ENCODE data around the gene GPX6. TPM values are rescaled to one million over a fixed set of nuclear protein-coding genes. Genes with fewer than 3 reads are reported as not detected.
A peak's percentile ranks its signal among the peaks of the same experiment; 100 is the strongest.

Gene GPX6
- total RNA-seq, 1 donor from 2014 or later = not detected

GRCh38 chr6:28543651-28544610 lies 28.3 kb upstream of the GPX6 start:
- Mint-ChIP-seq H3K4me3 (ENCODE audit: unreplicated experiment) (peak overlapping the region; percentile 84), H3K36me3 (ENCODE audit: low read depth, unreplicated experiment) (no peaks in the 10 kb centered on the region), H3K27me3 (ENCODE audit: unreplicated experiment) (peaks cover 8% of the 10 kb centered on the region), H3K27ac (ENCODE audit: unreplicated experiment) (peak overlapping the region; percentile 67), H3K4me1 (ENCODE audit: unreplicated experiment) (peaks cover 21% of the 10 kb centered on the region), H3K9me3 (ENCODE audit: unreplicated experiment) (no peaks in the 10 kb centered on the region)
- no peak for TF ChIP-seq CTCF (IDR thresholded peaks at IDR 0.05; ENCODE audit: unreplicated experiment)
- DNase-seq (ENCODE audit: low spot score) = peak; percentile 15

GRCh38 chr6:28542440-28543296 lies 27.1 kb upstream of the GPX6 start:
- no peaks in the 10 kb centered on the region for H3K9me3 Mint-ChIP-seq (ENCODE audit: unreplicated experiment)
- H3K27me3 Mint-ChIP-seq (ENCODE audit: unreplicated experiment) = peaks cover 8% of the 10 kb centered on the region
- H3K36me3 Mint-ChIP-seq (ENCODE audit: low read depth, unreplicated experiment) = no peaks in the 10 kb centered on the region
- H3K4me1 Mint-ChIP-seq (ENCODE audit: unreplicated experiment) = peaks cover 29% of the 10 kb centered on the region
- TF ChIP-seq CTCF (IDR thresholded peaks at IDR 0.05; ENCODE audit: unreplicated experiment) = peak; percentile 84
- DNase-seq (ENCODE audit: low spot score) = peak; percentile 78
- peak overlapping the region; percentile 89 for H3K27ac Mint-ChIP-seq (ENCODE audit: unreplicated experiment)
- peak overlapping the region; percentile 91 for H3K4me3 Mint-ChIP-seq (ENCODE audit: unreplicated experiment)

- H3K27me3 Mint-ChIP-seq (ENCODE audit: unreplicated experiment) = peaks cover 8% of the 10 kb centered on the region
- no peaks in the 10 kb centered on the region for H3K36me3 Mint-ChIP-seq (ENCODE audit: low read depth, unreplicated experiment)
- peaks cover 35% of the 10 kb centered on the region for H3K4me1 Mint-ChIP-seq (ENCODE audit: unreplicated experiment)
- H3K9me3 Mint-ChIP-seq (ENCODE audit: unreplicated experiment) = no peaks in the 10 kb centered on the region
- DNase-seq (ENCODE audit: low spot score) = no peak
- peak overlapping the region; percentile 91 for H3K4me3 Mint-ChIP-seq (ENCODE audit: unreplicated experiment)
- TF ChIP-seq CTCF (IDR thresholded peaks at IDR 0.05; ENCODE audit: unreplicated experiment) = no peak
- H3K27ac Mint-ChIP-seq (ENCODE audit: unreplicated experiment) = no peak overlapping the region
These were observed 26.4 kb upstream of the GPX6 start for GRCh38 chr6:28541996-28542395.

- peaks cover 26% of the 10 kb centered on the region for H3K4me1 Mint-ChIP-seq (ENCODE audit: unreplicated experiment)
- no peaks in the 10 kb centered on the region for H3K36me3 Mint-ChIP-seq (ENCODE audit: low read depth, unreplicated experiment)
- peak overlapping the region; percentile 84 for H3K4me3 Mint-ChIP-seq (ENCODE audit: unreplicated experiment)
- peaks cover 2% of the 10 kb centered on the region for H3K27me3 Mint-ChIP-seq (ENCODE audit: unreplicated experiment)
- DNase-seq (ENCODE audit: low spot score) = no peak
- H3K9me3 Mint-ChIP-seq (ENCODE audit: unreplicated experiment) = no peaks in the 10 kb centered on the region
- TF ChIP-seq CTCF (IDR thresholded peaks at IDR 0.05; ENCODE audit: unreplicated experiment) = no peak
- peak overlapping the region; percentile 79 for H3K27ac Mint-ChIP-seq (ENCODE audit: unreplicated experiment)
These were observed 22.0 kb upstream of the GPX6 start for GRCh38 chr6:28537509-28538140.
